GM23338 (cell line): ENCODE data around the gene MAP3K4.

Source experiments
- EZH2 ChIP-seq: fragments of 200-600 bp; sonication (generic); IDR thresholded peaks from one replicate; pipeline ENCODE4 v1.8.0; 2017; ENCODE audit warnings: antibody characterized with exemption, mild to moderate bottlenecking, low read depth; ENCODE audit not compliant: unreplicated experiment
- EZH2phosphoT487 ChIP-seq: fragments of 200-600 bp; sonication (generic); IDR thresholded peaks from one replicate; pipeline ENCODE4 v1.8.1; 2018; ENCODE audit warnings: antibody characterized with exemption; ENCODE audit not compliant: unreplicated experiment
- NANOG ChIP-seq: IDR thresholded peaks from 2 replicates; pipeline ENCODE4 v1.6.1; 2016; ENCODE audit warnings: antibody characterized with exemption, borderline replicate concordance
- POLR2AphosphoS5 ChIP-seq: IDR thresholded peaks from 2 replicates; pipeline ENCODE4 v1.6.1; 2016; ENCODE audit warnings: antibody characterized with exemption, low read depth
- TF ChIP-seq, protein P1 (sequence below), 2 experiments: fragments of 200-600 bp in 1 of 2; sonication (generic) in 1 of 2; conservative IDR thresholded peaks; 2 replicates each; pipeline versions ENCODE4 v1.5.1 to v1.6.1; 2016 to 2017; ENCODE audit warnings: antibody characterized with exemption in 2 of 2, low read depth in 2 of 2, mild to moderate bottlenecking in 2 of 2, moderate library complexity in 1 of 2
- TF ChIP-seq, protein P2 (sequence below): IDR thresholded peaks from 2 replicates; pipeline ENCODE4 v1.6.1; 2016; ENCODE audit warnings: antibody characterized with exemption
- TF ChIP-seq, protein P3 (sequence below): IDR thresholded peaks from one replicate; pipeline ENCODE4 v1.6.1; 2018; ENCODE audit warnings: antibody characterized with exemption; ENCODE audit not compliant: unreplicated experiment

DNA sequence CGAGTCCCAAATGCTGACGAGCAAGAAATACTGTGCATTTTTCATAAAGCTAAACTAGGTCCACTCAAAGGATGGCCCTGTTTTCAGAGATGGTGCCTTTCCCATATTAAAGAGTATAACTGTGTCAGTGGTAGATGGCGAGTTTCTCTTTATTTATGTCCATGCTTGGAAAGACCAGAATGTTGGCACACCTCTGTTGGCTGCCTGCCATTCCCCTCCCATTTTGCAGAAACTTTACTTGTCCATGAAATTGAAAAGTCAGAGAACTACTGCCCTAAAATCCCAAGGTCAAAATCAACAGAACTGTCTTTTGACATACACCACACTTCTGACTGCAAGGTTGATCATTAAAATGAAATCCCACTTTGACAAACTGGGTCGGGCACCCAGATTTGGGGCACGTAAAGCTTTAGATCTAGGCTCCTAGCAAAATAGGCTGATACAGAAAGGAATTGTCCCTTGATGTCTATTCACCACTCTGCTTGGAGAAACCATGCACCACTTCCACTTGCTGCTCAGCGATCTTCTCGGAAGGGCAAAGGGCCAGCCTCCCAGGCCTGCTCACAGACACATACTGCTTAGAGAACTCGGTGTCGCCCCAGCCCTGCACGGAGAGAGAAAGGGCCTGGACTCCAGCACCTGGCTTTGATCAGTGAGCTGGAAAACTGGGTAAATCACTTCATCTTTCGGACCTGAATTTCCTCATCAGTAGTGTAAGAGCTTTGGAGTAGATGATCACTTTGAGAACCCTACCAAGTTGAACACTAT, 152.3 kb downstream of the MAP3K4 start:
- TF ChIP-seq, protein P1, sequence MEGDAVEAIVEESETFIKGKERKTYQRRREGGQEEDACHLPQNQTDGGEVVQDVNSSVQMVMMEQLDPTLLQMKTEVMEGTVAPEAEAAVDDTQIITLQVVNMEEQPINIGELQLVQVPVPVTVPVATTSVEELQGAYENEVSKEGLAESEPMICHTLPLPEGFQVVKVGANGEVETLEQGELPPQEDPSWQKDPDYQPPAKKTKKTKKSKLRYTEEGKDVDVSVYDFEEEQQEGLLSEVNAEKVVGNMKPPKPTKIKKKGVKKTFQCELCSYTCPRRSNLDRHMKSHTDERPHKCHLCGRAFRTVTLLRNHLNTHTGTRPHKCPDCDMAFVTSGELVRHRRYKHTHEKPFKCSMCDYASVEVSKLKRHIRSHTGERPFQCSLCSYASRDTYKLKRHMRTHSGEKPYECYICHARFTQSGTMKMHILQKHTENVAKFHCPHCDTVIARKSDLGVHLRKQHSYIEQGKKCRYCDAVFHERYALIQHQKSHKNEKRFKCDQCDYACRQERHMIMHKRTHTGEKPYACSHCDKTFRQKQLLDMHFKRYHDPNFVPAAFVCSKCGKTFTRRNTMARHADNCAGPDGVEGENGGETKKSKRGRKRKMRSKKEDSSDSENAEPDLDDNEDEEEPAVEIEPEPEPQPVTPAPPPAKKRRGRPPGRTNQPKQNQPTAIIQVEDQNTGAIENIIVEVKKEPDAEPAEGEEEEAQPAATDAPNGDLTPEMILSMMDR (conservative IDR thresholded peaks at IDR 0.05; ENCODE audit: low read depth in 2 of 2) = no peak
- no peak for TF ChIP-seq POLR2AphosphoS5
- TF ChIP-seq EZH2phosphoT487 = no peak
- TF ChIP-seq, protein P2, sequence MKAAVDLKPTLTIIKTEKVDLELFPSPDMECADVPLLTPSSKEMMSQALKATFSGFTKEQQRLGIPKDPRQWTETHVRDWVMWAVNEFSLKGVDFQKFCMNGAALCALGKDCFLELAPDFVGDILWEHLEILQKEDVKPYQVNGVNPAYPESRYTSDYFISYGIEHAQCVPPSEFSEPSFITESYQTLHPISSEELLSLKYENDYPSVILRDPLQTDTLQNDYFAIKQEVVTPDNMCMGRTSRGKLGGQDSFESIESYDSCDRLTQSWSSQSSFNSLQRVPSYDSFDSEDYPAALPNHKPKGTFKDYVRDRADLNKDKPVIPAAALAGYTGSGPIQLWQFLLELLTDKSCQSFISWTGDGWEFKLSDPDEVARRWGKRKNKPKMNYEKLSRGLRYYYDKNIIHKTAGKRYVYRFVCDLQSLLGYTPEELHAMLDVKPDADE = no peak
- no peak for TF ChIP-seq EZH2
- TF ChIP-seq, protein P3, sequence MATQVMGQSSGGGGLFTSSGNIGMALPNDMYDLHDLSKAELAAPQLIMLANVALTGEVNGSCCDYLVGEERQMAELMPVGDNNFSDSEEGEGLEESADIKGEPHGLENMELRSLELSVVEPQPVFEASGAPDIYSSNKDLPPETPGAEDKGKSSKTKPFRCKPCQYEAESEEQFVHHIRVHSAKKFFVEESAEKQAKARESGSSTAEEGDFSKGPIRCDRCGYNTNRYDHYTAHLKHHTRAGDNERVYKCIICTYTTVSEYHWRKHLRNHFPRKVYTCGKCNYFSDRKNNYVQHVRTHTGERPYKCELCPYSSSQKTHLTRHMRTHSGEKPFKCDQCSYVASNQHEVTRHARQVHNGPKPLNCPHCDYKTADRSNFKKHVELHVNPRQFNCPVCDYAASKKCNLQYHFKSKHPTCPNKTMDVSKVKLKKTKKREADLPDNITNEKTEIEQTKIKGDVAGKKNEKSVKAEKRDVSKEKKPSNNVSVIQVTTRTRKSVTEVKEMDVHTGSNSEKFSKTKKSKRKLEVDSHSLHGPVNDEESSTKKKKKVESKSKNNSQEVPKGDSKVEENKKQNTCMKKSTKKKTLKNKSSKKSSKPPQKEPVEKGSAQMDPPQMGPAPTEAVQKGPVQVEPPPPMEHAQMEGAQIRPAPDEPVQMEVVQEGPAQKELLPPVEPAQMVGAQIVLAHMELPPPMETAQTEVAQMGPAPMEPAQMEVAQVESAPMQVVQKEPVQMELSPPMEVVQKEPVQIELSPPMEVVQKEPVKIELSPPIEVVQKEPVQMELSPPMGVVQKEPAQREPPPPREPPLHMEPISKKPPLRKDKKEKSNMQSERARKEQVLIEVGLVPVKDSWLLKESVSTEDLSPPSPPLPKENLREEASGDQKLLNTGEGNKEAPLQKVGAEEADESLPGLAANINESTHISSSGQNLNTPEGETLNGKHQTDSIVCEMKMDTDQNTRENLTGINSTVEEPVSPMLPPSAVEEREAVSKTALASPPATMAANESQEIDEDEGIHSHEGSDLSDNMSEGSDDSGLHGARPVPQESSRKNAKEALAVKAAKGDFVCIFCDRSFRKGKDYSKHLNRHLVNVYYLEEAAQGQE = no peak
- no peak for TF ChIP-seq NANOG
